ENCODE data around the gene DOCK6.

The DOCK6 gene

DNA sequence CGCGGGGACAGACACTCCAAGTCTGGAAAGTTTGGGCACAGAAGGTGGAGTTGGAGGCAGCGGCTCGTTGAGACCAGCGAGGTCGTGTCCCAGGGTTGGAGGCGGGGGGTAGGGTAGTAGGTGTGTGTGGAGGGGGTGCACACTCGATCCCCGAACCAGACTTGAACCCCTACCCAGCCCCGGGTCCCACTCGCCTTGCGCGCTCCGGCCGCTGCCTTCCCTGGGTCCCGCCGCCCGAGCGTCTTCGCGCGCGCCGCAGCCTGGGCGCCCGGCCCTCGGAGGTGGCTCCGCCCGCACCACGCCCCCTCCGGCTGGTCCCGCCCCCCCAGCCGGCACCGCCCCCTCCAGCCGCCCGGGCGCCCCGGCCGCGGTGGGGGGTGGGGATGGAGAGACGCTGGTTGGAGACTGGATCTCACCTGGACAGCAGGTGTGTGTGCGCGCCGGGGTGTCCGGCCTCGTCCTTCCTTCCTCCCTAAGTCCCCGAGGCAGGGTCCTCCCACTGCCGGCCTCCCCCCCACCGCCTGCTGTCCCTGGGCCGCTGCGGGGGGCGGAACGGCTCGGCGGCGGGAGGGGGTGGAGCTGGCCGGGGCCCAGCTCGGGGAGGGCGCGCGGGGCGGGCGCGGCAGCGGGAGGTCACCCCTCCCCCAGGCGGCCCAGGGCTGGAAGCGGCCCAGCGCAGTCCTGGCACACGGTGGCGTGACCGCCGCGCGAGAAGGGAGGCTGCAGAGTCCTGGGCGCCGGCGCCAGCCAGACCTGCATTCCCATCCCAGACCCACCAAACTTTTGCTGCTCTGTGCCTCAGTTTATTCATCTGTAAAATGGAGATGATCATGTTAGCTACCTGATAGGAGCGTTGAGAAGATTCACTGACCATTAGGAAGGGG, 64.8 kb downstream of the DOCK6 start, which contains the start of gene KANK2:
TSS of gene KANK2 (minus strand) at position 255 of the 884 bp plus-strand sequence. CDS start 3,034 bp downstream, outside the sequence.
- peaks cover 8% of the 10 kb centered on the region for H3K36me3 ChIP-seq (ENCODE audit: low read depth)

DNA sequence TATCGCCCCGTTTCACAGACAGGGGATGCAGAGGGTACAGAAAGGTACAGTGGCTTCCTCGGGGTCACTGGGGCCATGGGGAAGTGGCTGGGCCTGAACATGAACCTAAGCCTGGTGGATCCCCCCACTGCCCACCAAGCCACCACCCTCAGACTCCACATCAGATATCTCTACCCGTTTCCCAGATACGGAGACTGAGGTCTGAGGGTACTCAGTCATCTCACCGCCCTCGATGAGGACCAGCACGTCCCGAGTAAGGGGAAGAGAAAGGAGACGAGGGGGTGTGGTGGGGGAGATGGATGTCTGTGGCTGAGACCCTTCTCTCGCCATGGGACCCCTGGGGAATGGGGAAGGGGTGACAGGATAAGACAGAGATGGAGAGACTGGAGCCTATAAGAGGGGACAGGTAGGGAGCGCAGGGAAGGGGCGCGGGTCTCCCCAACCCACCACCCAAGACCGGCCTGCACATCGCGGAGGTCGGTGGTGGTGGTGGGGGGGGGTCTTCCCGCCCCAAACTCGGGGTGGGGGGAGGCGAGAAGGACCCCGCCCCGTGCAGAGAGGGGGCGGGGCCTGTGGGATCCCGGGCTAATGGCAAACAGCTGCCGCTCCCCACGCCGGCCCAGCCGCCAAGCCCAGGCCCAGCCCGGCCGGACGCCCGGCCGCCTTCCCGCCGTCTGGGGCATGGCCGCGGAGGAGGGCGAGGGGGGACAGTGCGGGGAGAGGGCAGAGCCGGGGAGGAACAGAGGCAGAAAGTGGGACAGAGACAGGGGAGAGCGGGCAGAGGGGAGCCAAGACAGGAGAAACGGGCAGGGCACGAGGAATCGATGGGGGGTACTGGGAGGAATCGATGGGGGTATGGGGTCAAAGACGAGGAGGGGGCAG, 65.7 kb downstream of the DOCK6 start:
- H3K4me1 ChIP-seq (ENCODE audit: insufficient read depth, poor library complexity, severe bottlenecking): no peaks in the 10 kb centered on the region

More for the DNA sequence above, 64.8 kb downstream of the DOCK6 start, which contains the start of gene KANK2:
- Histone ChIP-seq H3K4me3 (ENCODE audit: severe bottlenecking) (peak within 1 kb of the TSS; percentile 67), H3K27me3 (ENCODE audit: insufficient read depth, poor library complexity, severe bottlenecking) (no peaks in the 10 kb centered on the region), H3K27ac (ENCODE audit: poor library complexity, severe bottlenecking) (peak within 1 kb of the TSS; percentile 54), H3K4me1 (ENCODE audit: insufficient read depth, poor library complexity, severe bottlenecking) (no peaks in the 10 kb centered on the region), H3K9me3 (ENCODE audit: severe bottlenecking) (no peaks in the 10 kb centered on the region)
- TF ChIP-seq, protein P1, sequence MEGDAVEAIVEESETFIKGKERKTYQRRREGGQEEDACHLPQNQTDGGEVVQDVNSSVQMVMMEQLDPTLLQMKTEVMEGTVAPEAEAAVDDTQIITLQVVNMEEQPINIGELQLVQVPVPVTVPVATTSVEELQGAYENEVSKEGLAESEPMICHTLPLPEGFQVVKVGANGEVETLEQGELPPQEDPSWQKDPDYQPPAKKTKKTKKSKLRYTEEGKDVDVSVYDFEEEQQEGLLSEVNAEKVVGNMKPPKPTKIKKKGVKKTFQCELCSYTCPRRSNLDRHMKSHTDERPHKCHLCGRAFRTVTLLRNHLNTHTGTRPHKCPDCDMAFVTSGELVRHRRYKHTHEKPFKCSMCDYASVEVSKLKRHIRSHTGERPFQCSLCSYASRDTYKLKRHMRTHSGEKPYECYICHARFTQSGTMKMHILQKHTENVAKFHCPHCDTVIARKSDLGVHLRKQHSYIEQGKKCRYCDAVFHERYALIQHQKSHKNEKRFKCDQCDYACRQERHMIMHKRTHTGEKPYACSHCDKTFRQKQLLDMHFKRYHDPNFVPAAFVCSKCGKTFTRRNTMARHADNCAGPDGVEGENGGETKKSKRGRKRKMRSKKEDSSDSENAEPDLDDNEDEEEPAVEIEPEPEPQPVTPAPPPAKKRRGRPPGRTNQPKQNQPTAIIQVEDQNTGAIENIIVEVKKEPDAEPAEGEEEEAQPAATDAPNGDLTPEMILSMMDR (IDR thresholded peaks at IDR 0.05; ENCODE audit: poor library complexity, severe bottlenecking): peak; percentile 29
- ATAC-seq (ENCODE audit: low read depth) (peak; percentile 78), DNase-seq (ENCODE audit: low spot score) (peak; percentile 88)

DNA sequence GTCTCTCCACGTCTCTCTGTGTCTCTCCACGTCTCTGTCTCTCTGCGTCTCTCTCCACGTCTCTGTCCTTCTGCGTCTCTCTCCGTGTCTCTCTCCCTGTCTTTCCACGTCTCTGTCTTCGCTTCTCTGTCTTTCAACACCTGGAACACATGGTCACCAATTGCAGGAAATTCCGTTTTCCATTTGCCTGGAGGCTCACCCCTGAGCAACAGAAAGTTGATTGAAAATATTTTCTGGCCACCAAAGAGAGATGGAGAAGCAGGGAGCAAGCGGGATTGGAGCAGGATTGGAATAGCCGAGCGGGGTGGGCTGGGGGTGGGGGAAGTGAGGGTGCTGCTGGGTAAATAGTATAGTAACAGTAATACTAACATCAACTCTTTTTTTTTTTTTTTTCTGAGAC, 66.6 kb downstream of the DOCK6 start:
- no peak for ATAC-seq (ENCODE audit: low read depth)
- H3K27me3 ChIP-seq (ENCODE audit: insufficient read depth, poor library complexity, severe bottlenecking): no peaks in the 10 kb centered on the region
- H3K27ac ChIP-seq (ENCODE audit: poor library complexity, severe bottlenecking): no peak overlapping the region
- no peaks in the 10 kb centered on the region for H3K9me3 ChIP-seq (ENCODE audit: severe bottlenecking)
- H3K4me1 ChIP-seq (ENCODE audit: insufficient read depth, poor library complexity, severe bottlenecking): no peaks in the 10 kb centered on the region
- no peak overlapping the region for H3K4me3 ChIP-seq (ENCODE audit: severe bottlenecking)
- DNase-seq (ENCODE audit: low spot score): no peak
- H3K36me3 ChIP-seq (ENCODE audit: low read depth): peaks cover 21% of the 10 kb centered on the region
- TF ChIP-seq, protein P1 (IDR thresholded peaks at IDR 0.05; ENCODE audit: poor library complexity, severe bottlenecking): no peak

More for the DNA sequence above, 65.7 kb downstream of the DOCK6 start:
- peak overlapping the region; percentile 67 for H3K4me3 ChIP-seq (ENCODE audit: severe bottlenecking)
- H3K27ac ChIP-seq (ENCODE audit: poor library complexity, severe bottlenecking): peak overlapping the region; percentile 54
- DNase-seq (ENCODE audit: low spot score): no peak
- H3K9me3 ChIP-seq (ENCODE audit: severe bottlenecking): no peaks in the 10 kb centered on the region
- no peaks in the 10 kb centered on the region for H3K27me3 ChIP-seq (ENCODE audit: insufficient read depth, poor library complexity, severe bottlenecking)
- TF ChIP-seq, protein P1 (IDR thresholded peaks at IDR 0.05; ENCODE audit: poor library complexity, severe bottlenecking): no peak
- ATAC-seq (ENCODE audit: low read depth): peak; percentile 46; the same call in 2 of the 3 replicates
- peaks cover 15% of the 10 kb centered on the region for H3K36me3 ChIP-seq (ENCODE audit: low read depth)

DNA sequence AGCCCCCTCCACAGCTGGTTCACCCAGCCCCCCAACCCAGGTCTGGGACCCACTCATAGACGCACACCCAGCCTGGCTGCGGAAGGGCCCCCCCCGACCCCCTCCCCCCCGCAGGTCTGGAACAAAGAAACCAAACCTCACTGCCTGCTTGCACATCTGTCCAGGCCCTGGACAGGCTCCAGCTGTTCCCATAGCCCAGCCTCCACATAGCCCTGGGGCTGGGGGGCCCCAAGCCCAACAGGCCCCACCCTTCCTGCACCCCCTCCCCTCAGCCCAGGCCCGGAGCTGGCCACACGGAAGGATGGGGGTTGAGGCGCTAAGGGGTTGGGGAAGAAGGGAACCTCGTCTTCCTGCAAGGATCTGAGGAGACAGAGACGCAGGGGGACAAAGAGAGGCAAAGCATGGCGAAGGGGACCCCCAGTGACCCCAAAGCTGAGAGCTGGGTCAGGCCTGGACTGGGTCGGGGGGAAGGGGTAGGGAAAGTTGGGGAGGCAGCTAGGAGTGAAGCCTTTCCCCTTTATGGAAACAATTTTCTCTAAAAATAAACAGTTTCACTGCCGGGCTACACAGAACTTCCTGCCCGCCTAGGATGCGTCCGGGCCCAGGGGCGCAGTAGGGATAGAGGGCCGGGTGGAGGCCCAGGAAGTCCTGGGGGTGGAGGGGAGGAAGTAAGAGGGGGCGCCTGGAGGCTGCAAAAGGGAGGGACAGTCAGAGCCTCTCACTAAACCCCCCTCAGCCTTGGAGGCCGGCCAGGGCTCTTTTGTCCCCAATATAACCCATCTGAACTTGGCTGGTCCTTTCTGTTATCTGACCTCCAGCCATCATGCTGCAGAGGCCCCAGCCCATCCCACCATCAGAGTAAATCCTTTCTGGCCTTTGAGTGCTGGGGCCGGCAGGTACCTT, 67.4 kb downstream of the DOCK6 start:
- TF ChIP-seq, protein P1 (IDR thresholded peaks at IDR 0.05; ENCODE audit: poor library complexity, severe bottlenecking): no peak
- Histone ChIP-seq H3K27ac (ENCODE audit: poor library complexity, severe bottlenecking) (no peak overlapping the region), H3K4me3 (ENCODE audit: severe bottlenecking) (no peak overlapping the region), H3K4me1 (ENCODE audit: insufficient read depth, poor library complexity, severe bottlenecking) (peaks cover 4% of the 10 kb centered on the region), H3K27me3 (ENCODE audit: insufficient read depth, poor library complexity, severe bottlenecking) (no peaks in the 10 kb centered on the region), H3K9me3 (ENCODE audit: severe bottlenecking) (no peaks in the 10 kb centered on the region), H3K36me3 (ENCODE audit: low read depth) (peaks cover 27% of the 10 kb centered on the region)
- DNase-seq (ENCODE audit: low spot score) (no peak), ATAC-seq (ENCODE audit: low read depth) (no peak)

All from RWPE2 (cell line).